ENCODE data around the gene ZNF787. TPM values are rescaled to one million over a fixed set of nuclear protein-coding genes. Genes with fewer than 3 reads are reported as not detected.

Gene ZNF787
- total RNA-seq, 1 donor from 2014 or later, result 32.4 TPM

DNA sequence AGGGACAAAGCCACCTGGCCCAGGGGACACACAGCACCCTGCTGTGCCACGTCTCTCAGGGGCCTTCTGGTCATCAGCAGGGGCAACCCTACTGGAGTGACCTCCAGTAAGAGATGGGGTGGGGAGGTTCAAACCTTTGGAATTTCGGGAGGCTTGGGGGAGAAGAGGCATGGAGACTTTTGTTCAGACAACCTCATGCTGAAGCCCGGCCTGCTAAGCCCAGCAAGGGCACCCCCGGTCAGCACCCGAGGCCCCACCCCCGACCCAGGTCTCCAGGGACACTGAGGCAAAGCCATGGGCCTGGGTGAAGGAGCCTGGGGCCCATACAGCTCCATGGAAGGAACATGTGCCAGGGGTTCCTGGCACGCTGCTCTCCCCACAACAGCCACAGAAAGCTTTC is 23.3 kb downstream of the ZNF787 start:
- no peak for ATAC-seq
- intact Hi-C loops (cut with DNase I), result no loop called here
- TF ChIP-seq, protein P1, sequence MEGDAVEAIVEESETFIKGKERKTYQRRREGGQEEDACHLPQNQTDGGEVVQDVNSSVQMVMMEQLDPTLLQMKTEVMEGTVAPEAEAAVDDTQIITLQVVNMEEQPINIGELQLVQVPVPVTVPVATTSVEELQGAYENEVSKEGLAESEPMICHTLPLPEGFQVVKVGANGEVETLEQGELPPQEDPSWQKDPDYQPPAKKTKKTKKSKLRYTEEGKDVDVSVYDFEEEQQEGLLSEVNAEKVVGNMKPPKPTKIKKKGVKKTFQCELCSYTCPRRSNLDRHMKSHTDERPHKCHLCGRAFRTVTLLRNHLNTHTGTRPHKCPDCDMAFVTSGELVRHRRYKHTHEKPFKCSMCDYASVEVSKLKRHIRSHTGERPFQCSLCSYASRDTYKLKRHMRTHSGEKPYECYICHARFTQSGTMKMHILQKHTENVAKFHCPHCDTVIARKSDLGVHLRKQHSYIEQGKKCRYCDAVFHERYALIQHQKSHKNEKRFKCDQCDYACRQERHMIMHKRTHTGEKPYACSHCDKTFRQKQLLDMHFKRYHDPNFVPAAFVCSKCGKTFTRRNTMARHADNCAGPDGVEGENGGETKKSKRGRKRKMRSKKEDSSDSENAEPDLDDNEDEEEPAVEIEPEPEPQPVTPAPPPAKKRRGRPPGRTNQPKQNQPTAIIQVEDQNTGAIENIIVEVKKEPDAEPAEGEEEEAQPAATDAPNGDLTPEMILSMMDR (IDR thresholded peaks at IDR 0.05), result no peak

DNA sequence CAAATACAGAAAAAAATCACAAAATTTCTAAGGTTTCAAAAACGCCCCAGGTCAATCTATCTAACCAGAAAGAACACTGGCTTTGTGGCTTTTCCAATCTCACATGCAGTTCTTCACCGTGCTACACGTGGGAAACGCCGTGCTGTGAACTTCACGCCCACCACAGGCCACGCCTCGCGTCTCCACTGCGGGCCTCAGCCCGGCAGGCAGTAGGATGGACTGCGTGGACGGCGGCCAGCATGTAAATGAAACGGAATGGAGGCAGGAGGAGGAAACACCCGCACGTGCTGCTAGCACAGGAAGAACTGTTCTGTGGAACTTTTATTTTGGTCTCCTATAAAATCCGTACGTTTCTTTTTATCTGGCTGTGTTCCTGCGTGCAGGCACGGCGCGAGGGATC is 23.8 kb downstream of the ZNF787 start:
- intact Hi-C loops (cut with DNase I), result no loop called here
- DNase-seq (no peak), ATAC-seq (no peak)
- Histone ChIP-seq H3K4me3 (no peak overlapping the region), H3K27ac (no peak overlapping the region), H3K4me1 (no peaks in the 10 kb centered on the region), H3K9me3 (no peaks in the 10 kb centered on the region), H3K36me3 (peaks cover 51% of the 10 kb centered on the region), H3K27me3 (ENCODE audit: low read depth) (no peaks in the 10 kb centered on the region)
- TF ChIP-seq, protein P1 (IDR thresholded peaks at IDR 0.05), result no peak

More for the DNA sequence above, 23.3 kb downstream of the ZNF787 start:
- H3K4me1 ChIP-seq, result no peaks in the 10 kb centered on the region
- H3K36me3 ChIP-seq, result peaks cover 56% of the 10 kb centered on the region
- no peaks in the 10 kb centered on the region for H3K9me3 ChIP-seq
- no peaks in the 10 kb centered on the region for H3K27me3 ChIP-seq (ENCODE audit: low read depth)
- no peak overlapping the region for H3K4me3 ChIP-seq
- DNase-seq, result no peak
- no peak overlapping the region for H3K27ac ChIP-seq

DNA sequence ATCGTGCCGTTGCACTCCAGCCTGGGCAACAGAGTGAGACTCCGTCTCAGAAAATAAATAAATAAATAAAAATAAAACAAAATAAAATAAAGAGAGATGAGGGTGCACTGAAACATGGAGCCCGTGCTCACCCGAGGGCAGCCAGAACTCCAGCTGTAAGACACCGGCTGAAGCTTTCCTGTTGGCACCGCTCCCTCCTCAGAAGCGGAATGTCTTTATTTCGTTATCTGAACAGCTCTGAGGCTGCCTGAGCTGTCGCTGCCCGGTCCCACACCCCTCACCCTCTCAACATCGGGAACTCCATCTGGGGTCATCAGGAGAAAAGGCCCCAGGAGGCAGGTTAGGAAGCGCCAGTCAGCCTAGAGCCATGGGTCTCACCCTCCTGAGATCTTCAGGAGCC is 24.4 kb downstream of the ZNF787 start:
- H3K4me3 ChIP-seq, result no peak overlapping the region
- H3K4me1 ChIP-seq, result no peaks in the 10 kb centered on the region
- TF ChIP-seq, protein P1 (IDR thresholded peaks at IDR 0.05), result no peak
- no peak overlapping the region for H3K27ac ChIP-seq
- ATAC-seq, result no peak
- H3K27me3 ChIP-seq (ENCODE audit: low read depth), result no peaks in the 10 kb centered on the region
- H3K9me3 ChIP-seq, result no peaks in the 10 kb centered on the region
- intact Hi-C loops (cut with DNase I), result no loop called here
- DNase-seq, result peak; percentile 24
- peaks cover 44% of the 10 kb centered on the region for H3K36me3 ChIP-seq

DNA sequence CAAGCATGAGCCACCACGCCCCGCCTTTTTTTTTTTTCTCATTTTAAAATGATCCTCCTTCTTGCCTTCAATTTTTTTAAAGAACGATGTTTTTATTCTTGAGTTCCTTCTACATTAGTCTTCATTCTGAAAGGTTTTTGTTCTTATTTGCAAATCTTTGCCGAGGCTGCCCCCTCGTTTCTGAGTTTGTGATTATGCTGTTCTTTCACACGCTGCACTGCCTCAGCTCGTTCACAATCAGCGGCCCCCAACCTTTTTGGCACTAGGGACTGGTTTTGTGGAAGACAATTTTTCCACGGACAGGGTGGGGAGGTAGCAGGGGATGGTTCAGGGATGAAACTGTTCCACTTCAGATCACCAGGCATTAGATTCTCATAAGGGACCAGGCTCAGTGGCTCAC is 26.6 kb downstream of the ZNF787 start:
- ATAC-seq, result no peak
- peaks cover 39% of the 10 kb centered on the region for H3K36me3 ChIP-seq
- intact Hi-C loops (cut with DNase I), result no loop called here
- no peaks in the 10 kb centered on the region for H3K4me1 ChIP-seq
- no peaks in the 10 kb centered on the region for H3K9me3 ChIP-seq
- H3K4me3 ChIP-seq, result no peak overlapping the region
- H3K27ac ChIP-seq, result no peak overlapping the region
- TF ChIP-seq, protein P1 (IDR thresholded peaks at IDR 0.05), result no peak
- H3K27me3 ChIP-seq (ENCODE audit: low read depth), result no peaks in the 10 kb centered on the region
- DNase-seq, result no peak

DNA sequence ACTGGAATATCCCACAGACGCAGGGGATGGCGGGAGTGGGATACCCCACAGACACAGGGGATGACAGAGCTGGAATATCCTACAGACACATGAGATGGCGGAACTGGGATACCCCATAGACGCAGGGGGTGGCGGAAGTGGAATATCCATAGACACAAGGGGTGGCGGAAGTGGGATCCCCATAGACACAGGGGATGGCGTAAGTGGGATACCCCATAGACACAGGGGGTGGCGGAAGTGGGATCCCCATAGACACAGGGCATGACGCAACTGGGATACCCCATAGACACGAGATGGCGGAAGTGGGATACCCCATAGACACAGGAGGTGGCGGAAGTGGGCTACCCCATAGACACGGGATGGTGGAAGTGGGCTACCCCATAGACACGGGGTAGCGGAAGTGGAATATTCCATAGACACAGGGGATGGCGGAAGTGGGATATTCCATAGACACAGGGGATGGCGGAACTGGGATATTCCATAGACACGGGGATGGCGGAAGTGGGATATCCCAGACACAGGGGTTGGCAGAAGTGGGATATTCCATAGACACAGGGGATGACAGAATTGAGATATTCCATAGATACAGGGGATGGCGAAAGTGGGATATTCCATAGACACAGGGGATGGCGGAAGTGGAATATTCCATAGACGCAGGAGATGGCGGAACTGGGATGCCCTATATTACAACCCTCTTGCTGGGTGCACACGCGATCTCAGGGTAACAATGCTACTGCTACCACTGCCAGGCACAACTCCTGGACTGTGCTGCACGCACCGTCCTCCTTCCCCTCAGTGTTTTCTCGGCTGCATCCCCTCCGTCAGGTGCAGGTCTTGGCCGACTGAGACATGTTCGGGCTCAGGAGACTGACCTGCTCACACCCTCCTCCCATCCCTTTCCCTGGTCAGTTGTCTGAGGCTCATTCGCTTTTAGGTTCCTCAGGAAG is 28.1 kb downstream of the ZNF787 start:
- ATAC-seq (no peak), DNase-seq (no peak)
- H3K27ac ChIP-seq, result no peak overlapping the region
- intact Hi-C loops (cut with DNase I), result no loop called here
- H3K4me1 ChIP-seq, result no peaks in the 10 kb centered on the region
- TF ChIP-seq, protein P1 (IDR thresholded peaks at IDR 0.05), result no peak
- no peak overlapping the region for H3K4me3 ChIP-seq
- peaks cover 47% of the 10 kb centered on the region for H3K36me3 ChIP-seq
- H3K9me3 ChIP-seq, result no peaks in the 10 kb centered on the region
- no peaks in the 10 kb centered on the region for H3K27me3 ChIP-seq (ENCODE audit: low read depth)

Data from lower lobe of right lung (tissue), 2 donors.